ENCODE results near the gene GRK4.
A peak's percentile ranks its signal among the peaks of the same experiment; 100 is the strongest.
"Not testable (repeated sequence)": the region's sequence is repeated elsewhere in the genome, so short reads cannot be mapped to it uniquely, and the experiment has no call there.

GRK4 gene

DNA sequence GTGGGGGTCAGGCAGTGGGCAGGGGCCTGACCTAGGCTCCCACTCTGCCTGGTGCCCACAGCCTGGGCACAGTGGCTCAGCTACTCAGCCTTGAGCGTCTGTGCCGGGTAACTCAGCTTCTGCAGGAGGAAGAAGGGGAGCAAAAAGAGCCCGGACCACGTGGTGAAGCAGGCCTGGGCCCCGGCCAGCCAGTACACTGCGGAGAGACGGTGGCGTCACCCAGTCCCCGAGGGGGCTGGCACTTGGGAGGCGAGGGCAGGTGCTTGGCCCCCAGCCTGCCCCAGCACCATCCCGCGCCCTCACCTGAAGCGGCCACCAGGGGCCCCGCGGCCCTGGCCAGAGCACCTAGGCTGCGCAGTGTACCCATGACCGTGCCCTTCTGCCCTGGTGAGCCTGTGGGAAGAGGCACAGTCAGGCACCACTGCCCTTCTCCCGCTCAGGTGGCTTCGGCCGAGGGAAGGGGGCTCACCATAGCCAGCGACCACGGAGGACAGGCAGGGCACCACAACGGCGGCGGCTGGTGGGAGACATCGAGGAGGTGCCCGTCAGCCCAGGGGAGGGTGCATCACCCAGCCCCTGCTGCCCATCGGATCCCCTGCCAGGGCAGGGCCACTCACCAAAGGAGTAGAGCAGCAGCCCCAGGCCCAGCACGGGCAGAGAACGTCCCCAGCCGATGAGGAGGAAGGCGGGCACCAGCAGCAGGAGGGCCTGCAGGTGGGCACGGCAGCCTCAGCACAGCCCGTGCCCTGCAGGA, 32.4 kb upstream of the GRK4 start:
- DNase-seq (ENCODE audit: low spot score), result no peak

- peak; percentile 74 for DNase-seq (ENCODE audit: low spot score)
Observed at GRCh38 chr4:2931512-2932301, 31.7 kb upstream of the GRK4 start.

DNA sequence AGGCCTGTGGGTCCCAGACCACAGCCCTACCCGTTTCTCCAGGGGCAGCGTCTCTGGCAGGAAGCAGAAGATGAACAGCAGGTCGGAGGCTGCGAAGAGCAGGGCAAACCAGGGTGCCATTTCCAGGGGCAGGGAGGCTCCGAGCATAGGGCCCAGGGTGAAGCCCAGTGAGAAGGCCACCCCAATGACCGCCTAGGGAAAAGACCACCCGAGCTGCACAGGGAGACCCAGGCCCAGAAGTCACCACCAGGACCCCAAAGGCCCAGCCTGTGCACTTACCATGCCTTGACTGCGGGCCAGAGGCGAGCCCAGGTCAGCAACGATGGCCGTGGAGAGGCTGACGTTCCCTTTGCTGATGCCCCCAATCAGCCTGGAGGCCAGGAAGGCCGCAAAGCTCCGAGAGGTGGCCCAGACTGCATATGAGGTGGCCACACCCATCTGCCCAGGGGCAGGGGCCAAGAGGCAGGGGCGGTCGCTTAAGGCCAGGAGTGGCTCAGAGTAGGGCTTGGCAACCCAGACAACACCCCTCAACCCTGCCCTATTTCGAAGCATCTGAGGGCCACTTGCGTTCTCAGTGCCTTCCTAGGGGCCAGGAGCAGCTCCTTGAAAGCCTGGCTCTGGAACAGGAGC, 30.9 kb upstream of the GRK4 start:
- DNase-seq (ENCODE audit: low spot score), result no peak

- no peak for DNase-seq (ENCODE audit: low spot score)
Observed at GRCh38 chr4:2932951-2933565, 30.3 kb upstream of the GRK4 start.

DNA sequence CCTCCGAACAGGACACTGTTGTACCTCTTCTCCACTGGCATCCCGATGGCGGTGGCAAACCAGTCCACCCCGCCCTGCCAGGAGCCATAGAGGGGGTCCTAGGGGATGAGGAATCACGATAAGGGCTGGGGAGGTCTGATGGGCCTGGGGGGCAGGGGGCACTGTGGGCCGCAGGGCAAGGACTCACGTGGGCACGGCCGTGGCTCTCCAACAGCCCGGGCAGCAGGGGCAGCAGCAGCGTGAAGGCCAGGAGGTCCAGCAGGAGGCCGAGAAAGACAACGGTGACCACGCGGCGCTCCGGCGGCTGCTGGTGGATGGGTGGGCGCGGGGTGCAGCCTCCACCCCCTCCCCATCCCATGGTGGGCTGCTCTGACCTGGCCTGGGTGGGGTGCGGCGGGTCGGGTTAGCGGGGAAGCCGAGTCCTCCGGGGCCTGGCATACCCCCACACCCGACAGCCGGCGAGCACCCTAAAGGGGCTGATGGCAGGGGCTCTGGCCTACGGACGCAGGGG, 29.8 kb upstream of the GRK4 start:
- no peak for DNase-seq (ENCODE audit: low spot score)

- peak; percentile 21 for DNase-seq (ENCODE audit: low spot score)
Observed at GRCh38 chr4:2934077-2934812, 29.1 kb upstream of the GRK4 start.

DNA sequence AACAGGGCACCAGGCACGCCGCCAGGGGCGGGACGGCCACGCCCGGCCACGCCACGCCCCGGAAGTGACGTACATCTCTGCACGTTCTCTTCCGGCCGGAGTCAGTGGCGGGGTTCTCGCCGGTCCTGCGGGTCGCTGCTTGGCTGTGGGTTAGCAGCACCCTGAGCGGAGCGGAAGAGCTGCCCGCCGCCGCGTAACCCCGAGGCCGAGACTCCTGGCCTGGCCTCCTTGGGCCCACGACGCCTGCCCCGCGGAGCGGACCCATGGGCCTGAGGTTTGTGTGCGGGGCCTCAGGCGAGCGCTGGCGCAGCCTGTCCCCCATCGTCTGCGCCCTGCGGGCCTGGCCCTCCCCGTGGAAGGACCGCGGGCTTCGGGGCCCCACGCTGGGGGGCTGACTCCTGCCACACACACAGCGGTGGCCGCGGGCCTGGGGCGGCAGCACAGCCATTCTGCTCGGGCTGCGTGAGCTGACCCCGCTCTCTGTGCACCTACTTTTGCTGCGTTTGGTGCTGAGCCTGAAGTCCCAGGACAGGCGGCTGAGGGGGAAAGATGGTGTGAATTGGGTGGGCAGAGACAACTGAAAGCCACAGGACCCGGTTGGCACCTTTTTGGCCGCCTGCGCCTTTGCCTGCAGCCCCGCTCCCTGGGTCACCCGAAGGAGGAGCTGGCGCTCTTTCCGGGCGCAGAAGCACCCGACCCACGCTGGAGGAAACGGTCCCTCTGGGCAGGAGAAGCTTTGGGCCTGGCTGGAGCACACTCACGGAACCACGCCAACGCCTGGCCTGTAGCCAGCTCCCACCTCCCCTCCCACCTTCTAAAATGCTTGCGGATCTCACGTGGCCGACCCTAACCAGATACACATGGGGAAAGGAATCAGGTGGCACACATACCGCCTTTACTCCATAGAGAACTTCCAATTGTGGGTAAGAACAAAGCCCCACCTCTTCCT, 28.3 kb upstream of the GRK4 start:
- DNase-seq (ENCODE audit: low spot score), result peak; percentile 80

GRCh38 chr4:2935762-2936743, 27.3 kb upstream of the GRK4 start:
- DNase-seq (ENCODE audit: low spot score), result no peak

GRCh38 chr4:2936773-2937145, 26.6 kb upstream of the GRK4 start:
- no peak for DNase-seq (ENCODE audit: low spot score)

- no peak for DNase-seq (ENCODE audit: low spot score)
Observed at GRCh38 chr4:2937146-2937857, 26.1 kb upstream of the GRK4 start.

DNA sequence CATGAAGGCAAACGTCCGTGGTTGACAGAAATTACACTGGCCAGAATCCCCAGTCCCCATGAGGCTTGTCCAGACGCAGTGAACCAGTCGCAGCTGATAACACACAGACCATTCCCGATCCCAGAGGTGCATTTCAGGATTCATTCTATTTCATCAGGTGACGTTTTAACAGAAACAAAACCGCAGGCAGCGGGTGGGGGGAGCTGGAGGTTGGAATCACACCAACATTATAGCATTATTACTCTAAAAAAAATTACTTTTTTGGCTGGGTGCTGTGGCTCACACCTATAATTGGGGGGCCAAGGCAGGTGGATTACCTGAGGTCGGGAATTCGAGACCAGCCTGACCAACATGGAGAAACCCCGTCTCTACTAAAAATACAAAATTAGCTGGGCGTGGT, 25.4 kb upstream of the GRK4 start:
- DNase-seq (ENCODE audit: low spot score), result no peak

- DNase-seq (ENCODE audit: low spot score), result not testable (repeated sequence)
Observed at GRCh38 chr4:2938411-2938810, 25.0 kb upstream of the GRK4 start.

DNA sequence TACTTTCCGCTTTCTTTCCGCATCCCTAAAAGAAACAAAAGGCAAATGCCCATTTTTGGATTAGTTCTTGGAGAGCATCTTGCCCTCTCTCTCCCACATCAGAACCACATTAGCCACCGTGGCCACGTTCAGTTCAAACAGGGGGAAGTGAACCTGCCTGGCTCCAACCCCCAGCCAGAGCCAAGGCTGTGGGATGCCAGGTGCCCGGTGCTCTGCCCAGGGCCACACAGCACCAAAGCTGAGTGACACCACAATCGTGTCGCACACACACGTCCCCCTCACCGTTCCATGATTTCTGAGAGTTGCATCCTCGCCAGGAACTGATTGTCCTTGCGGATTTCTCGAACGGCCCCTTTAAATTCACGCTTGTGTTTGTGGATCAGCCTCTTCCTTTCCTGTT, 24.5 kb upstream of the GRK4 start:
- no peak for DNase-seq (ENCODE audit: low spot score)

- no peak for DNase-seq (ENCODE audit: low spot score)
Observed at GRCh38 chr4:2939383-2940243, 23.8 kb upstream of the GRK4 start.

- no peak for DNase-seq (ENCODE audit: low spot score)
Observed at GRCh38 chr4:2940267-2941137, 22.9 kb upstream of the GRK4 start.

DNA sequence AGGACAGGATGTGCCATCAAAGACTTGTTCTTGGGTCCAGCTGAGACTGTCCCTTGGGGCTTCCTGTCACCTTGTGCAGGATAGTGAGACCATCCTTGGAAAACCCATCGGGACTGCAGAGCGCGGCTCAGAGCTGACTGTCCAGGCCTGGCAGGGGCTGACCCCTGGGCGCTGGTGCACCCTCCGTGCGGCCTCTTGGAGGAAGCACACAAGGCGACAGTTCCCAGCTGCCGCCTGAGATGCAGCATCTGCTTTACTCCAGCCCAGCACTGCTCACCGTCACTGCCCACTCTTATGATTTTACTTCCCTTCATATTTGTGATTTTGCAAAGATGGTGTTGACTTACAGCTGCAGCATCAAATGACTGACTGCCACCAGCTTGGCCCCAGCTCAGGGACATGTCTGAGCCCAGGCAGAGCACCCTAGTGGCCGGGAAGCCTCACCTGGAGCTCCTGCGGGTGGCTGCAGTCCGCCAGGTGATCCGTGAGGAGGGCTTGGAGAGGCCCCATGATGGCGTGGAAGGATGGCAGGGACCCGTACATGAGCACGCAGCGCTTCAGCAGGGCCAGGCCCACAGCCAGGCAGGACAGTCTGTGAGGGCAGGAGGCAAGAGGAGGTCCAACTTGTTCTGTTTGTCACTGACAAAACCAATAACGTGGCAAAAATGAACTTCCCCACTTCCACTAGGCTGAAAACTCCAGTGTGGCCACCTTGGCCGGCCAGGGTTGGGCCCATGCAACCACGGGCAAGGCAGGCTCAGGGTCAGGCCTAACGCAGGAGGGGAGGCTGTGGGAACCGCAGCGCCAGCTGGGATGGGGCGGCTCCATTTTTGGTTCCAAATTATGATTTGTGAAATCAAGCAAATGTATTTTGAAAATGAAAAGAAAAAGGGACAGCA, 22.0 kb upstream of the GRK4 start:
- no peak for DNase-seq (ENCODE audit: low spot score)

All from kidney capillary endothelial cell (primary cell).